A549 (cell line): ENCODE results near the gene SYNE3.

Experiments
- HOXA7 ChIP-seq: fragments of 250-450 bp; sonication (Bioruptor Pico); IDR thresholded peaks from 2 replicates; pipeline ENCODE4 v1.5.0; 2020; ENCODE audit warnings: mild to moderate bottlenecking, moderate library complexity
- POLR2A ChIP-seq: IDR thresholded peaks from 2 replicates; pipeline ENCODE4 v1.6.1; 2012; ENCODE audit warnings: mild to moderate bottlenecking, low read length
- TF ChIP-seq, protein P1 (sequence below): fragments of >200 bp; sonication (Bioruptor Twin); formaldehyde crosslinking; IDR thresholded peaks from 3 replicates; pipeline ENCODE4 v1.5.1; 2016

DNA sequence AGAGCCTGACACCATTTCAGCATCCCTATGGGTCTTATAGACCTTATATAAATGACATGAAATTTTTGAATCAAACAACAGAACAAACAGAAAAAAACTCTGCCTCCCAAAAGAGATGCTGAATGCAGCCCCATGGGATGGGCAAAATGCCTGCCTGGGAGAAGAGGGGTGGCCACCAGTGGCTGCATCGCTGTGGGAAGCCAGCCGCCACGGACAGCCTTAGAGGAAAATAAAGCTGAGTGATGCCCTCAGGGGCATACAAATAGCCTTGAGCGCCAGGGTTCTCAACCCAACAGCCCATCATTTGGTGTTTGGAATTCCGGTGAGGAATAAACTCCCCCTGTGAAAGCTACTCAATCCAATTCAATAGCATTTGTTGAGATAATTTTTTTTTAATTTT, 22.9 kb downstream of the SYNE3 start:
- TF ChIP-seq, protein P1, sequence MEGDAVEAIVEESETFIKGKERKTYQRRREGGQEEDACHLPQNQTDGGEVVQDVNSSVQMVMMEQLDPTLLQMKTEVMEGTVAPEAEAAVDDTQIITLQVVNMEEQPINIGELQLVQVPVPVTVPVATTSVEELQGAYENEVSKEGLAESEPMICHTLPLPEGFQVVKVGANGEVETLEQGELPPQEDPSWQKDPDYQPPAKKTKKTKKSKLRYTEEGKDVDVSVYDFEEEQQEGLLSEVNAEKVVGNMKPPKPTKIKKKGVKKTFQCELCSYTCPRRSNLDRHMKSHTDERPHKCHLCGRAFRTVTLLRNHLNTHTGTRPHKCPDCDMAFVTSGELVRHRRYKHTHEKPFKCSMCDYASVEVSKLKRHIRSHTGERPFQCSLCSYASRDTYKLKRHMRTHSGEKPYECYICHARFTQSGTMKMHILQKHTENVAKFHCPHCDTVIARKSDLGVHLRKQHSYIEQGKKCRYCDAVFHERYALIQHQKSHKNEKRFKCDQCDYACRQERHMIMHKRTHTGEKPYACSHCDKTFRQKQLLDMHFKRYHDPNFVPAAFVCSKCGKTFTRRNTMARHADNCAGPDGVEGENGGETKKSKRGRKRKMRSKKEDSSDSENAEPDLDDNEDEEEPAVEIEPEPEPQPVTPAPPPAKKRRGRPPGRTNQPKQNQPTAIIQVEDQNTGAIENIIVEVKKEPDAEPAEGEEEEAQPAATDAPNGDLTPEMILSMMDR: no peak
- TF ChIP-seq HOXA7 (CRISPR knock-in tag): no peak
- no peak for TF ChIP-seq POLR2A
